Fibroblast of lung (primary cell): ENCODE measurements around the gene KNCN.

Experiments
- EZH2 ChIP-seq: IDR thresholded peaks from 2 replicates; pipeline ENCODE4 v1.5.1; 2012; ENCODE audit warnings: low read length, control low read depth, mild to moderate bottlenecking; ENCODE audit errors: missing control alignments
- TF ChIP-seq, protein P1 (sequence below), 2 donors: IDR thresholded peaks in 1 of 2; conservative IDR thresholded peaks in 1 of 2; 1 replicate in 1 of 2; 2 replicates in 1 of 2; pipeline ENCODE4 v1.5.1; 2011 to 2012; ENCODE audit warnings: low read length in 2 of 2, control low read depth in 1 of 2, inconsistent platforms in 1 of 2, low read depth in 1 of 2, mild to moderate bottlenecking in 1 of 2

DNA sequence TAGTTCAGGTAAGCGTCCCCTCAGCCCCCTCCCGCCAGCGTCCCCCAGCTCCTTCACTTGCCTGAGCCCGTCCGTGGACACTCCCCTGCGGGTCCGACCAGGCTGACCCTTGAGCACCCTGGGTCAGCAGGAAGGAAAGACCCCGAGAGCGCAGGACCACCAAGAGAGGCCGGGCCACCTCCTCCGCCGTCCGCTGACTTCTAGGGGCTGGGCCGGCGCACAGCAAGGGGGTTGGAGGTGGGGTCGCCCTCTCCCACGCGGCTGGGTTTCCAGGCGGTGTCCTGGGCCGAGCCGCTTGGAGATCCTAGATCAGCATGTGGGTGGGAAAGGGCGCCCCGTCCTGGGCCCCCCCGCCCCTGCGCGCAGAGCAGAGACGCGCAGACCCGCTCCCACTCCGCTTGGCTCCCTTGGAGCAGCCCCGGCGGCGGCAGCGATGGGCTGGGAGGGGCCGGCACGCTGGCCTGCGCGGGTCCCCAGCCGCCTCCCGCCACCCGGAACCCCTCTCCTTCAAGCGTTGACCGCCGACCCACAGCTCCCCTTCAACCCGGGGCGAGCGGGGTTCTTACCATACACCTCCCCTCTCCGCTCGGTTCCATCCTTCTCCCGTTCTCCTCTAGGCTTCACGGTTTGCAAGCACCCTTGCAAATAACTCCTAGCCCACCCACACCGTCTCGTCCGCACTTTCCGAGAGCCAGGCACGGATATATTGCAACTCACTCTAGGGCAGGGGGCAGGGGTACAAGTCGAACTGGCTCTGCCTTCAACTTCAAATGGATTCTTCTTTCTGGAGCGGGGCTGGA is 7.5 kb downstream of the KNCN start:
- TF ChIP-seq, protein P1, sequence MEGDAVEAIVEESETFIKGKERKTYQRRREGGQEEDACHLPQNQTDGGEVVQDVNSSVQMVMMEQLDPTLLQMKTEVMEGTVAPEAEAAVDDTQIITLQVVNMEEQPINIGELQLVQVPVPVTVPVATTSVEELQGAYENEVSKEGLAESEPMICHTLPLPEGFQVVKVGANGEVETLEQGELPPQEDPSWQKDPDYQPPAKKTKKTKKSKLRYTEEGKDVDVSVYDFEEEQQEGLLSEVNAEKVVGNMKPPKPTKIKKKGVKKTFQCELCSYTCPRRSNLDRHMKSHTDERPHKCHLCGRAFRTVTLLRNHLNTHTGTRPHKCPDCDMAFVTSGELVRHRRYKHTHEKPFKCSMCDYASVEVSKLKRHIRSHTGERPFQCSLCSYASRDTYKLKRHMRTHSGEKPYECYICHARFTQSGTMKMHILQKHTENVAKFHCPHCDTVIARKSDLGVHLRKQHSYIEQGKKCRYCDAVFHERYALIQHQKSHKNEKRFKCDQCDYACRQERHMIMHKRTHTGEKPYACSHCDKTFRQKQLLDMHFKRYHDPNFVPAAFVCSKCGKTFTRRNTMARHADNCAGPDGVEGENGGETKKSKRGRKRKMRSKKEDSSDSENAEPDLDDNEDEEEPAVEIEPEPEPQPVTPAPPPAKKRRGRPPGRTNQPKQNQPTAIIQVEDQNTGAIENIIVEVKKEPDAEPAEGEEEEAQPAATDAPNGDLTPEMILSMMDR (conservative IDR thresholded peaks at IDR 0.05 in 1 of 2, IDR thresholded peaks at IDR 0.05 in 1 of 2; ENCODE audit: low read depth in 1 of 2, low read length in 2 of 2) = no peak
- peak; percentile 73 for TF ChIP-seq EZH2
